Sigmoid colon (tissue), 4 donors: ENCODE data around the gene MTO1.

Source experiments
- EP300 ChIP-seq, 4 donors: sonication (generic); formaldehyde crosslinking; IDR thresholded peaks; one replicate each; pipeline ENCODE4 v1.6.1; 2017; ENCODE audit warnings: antibody characterized with exemption in 4 of 4
- POLR2A ChIP-seq, 2 donors: fragments of 450-650 bp; IDR thresholded peaks; one replicate each; pipeline ENCODE4 v1.6.1; 2016; ENCODE audit warnings: antibody characterized with exemption in 2 of 2, mild to moderate bottlenecking in 2 of 2, moderate library complexity in 2 of 2
- POLR2AphosphoS5 ChIP-seq, 4 donors: sonication (generic); formaldehyde crosslinking; IDR thresholded peaks; one replicate each; pipeline ENCODE4 v1.6.1; 2017; ENCODE audit warnings: antibody characterized with exemption in 4 of 4
- TF ChIP-seq, protein P1 (sequence below), 4 experiments: fragments of 450-650 bp in 3 of 4; fragments of 200-600 bp in 1 of 4; IDR thresholded peaks; one replicate each; pipeline ENCODE4 v1.5.1; 2016 to 2019; ENCODE audit warnings: antibody characterized with exemption in 4 of 4, mild to moderate bottlenecking in 3 of 4, moderate library complexity in 2 of 4

- TF ChIP-seq, protein P1, sequence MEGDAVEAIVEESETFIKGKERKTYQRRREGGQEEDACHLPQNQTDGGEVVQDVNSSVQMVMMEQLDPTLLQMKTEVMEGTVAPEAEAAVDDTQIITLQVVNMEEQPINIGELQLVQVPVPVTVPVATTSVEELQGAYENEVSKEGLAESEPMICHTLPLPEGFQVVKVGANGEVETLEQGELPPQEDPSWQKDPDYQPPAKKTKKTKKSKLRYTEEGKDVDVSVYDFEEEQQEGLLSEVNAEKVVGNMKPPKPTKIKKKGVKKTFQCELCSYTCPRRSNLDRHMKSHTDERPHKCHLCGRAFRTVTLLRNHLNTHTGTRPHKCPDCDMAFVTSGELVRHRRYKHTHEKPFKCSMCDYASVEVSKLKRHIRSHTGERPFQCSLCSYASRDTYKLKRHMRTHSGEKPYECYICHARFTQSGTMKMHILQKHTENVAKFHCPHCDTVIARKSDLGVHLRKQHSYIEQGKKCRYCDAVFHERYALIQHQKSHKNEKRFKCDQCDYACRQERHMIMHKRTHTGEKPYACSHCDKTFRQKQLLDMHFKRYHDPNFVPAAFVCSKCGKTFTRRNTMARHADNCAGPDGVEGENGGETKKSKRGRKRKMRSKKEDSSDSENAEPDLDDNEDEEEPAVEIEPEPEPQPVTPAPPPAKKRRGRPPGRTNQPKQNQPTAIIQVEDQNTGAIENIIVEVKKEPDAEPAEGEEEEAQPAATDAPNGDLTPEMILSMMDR (IDR thresholded peaks at IDR 0.05), result no peak
- TF ChIP-seq POLR2AphosphoS5 (IDR thresholded peaks at IDR 0.05) (no peak), EP300 (IDR thresholded peaks at IDR 0.05) (no peak), POLR2A (IDR thresholded peaks at IDR 0.05) (no peak)
These were observed 10.3 kb downstream of the MTO1 start for GRCh38 chr6:73471686-73472290.
